ENCODE measurements around the gene PPL. TPM values are rescaled to one million over a fixed set of nuclear protein-coding genes. Genes with fewer than 3 reads are reported as not detected.
"Not testable (repeated sequence)": the region's sequence is repeated elsewhere in the genome, so short reads cannot be mapped to it uniquely, and the experiment has no call there.

PPL gene
- total and polyA plus RNA-seq, 8 donors, result 10.4 to 27.2 (median 14.6) TPM

- Histone ChIP-seq H3K4me3 (no peak overlapping the region), H3K27me3 (no peaks in the 10 kb centered on the region), H3K36me3 (no peaks in the 10 kb centered on the region), H3K27ac (no peak overlapping the region), H3K4me1 (no peaks in the 10 kb centered on the region), H3K9me3 (no peaks in the 10 kb centered on the region)
- no peak for DNase-seq
- no peak for FAIRE-seq
- intact Hi-C loops (cut with DNase I), result no loop called here
- WGBS, 2 donors, result 80 to 81% methylated on average over 10 of the region's 10 CpGs
- TF ChIP-seq, protein P1, sequence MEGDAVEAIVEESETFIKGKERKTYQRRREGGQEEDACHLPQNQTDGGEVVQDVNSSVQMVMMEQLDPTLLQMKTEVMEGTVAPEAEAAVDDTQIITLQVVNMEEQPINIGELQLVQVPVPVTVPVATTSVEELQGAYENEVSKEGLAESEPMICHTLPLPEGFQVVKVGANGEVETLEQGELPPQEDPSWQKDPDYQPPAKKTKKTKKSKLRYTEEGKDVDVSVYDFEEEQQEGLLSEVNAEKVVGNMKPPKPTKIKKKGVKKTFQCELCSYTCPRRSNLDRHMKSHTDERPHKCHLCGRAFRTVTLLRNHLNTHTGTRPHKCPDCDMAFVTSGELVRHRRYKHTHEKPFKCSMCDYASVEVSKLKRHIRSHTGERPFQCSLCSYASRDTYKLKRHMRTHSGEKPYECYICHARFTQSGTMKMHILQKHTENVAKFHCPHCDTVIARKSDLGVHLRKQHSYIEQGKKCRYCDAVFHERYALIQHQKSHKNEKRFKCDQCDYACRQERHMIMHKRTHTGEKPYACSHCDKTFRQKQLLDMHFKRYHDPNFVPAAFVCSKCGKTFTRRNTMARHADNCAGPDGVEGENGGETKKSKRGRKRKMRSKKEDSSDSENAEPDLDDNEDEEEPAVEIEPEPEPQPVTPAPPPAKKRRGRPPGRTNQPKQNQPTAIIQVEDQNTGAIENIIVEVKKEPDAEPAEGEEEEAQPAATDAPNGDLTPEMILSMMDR (IDR thresholded peaks at IDR 0.05), result no peak
- ATAC-seq, result no peak
Measured at GRCh38 chr16:4966736-4967453, 29.9 kb upstream of the PPL start.

- intact Hi-C loops (cut with DNase I); ATAC-seq; FAIRE-seq; H3K4me1 ChIP-seq; H3K36me3 ChIP-seq; DNase-seq; H3K27me3 ChIP-seq; H3K4me3 ChIP-seq; H3K27ac ChIP-seq; H3K9me3 ChIP-seq: not testable (repeated sequence)
- 77 to 85% methylated on average over 7 of the region's 7 CpGs for WGBS, 2 donors
Measured at GRCh38 chr16:4963527-4963926, 26.6 kb upstream of the PPL start.

GRCh38 chr16:4962716-4963115 is 25.8 kb upstream of the PPL start:
- H3K4me3 ChIP-seq, result no peak overlapping the region
- no peak for FAIRE-seq
- no peak overlapping the region for H3K27ac ChIP-seq
- WGBS, 2 donors, result 59 to 70% methylated on average over 7 of the region's 7 CpGs
- H3K36me3 ChIP-seq, result no peaks in the 10 kb centered on the region
- TF ChIP-seq, protein P1 (IDR thresholded peaks at IDR 0.05), result no peak
- intact Hi-C loops (cut with DNase I), result no loop called here
- no peak for ATAC-seq
- DNase-seq, result no peak
- peaks cover 0 to 3% (median 0%) of the 10 kb centered on the region in 3 donors for H3K4me1 ChIP-seq
- H3K27me3 ChIP-seq, result no peaks in the 10 kb centered on the region
- no peaks in the 10 kb centered on the region for H3K9me3 ChIP-seq

DNA sequence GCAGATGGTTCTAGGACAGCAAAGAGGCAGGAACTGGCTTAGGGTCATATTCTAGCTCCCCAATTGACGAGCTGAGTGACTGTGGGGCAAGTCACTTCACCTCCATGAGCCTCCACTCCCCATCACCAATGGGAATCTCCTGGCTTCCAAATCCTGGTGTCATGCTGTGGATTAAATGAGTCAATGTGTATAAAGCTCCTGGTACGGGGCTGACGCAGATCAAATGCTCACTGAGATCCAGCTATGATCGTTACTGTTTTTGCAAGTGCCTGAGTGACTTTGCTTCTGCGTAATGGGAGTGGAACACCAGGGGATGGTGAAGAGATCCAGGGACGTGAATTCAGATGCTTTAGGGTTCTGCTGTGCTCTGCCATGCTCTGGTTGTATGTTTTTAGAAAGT is 23.6 kb upstream of the PPL start:
- Histone ChIP-seq H3K36me3 (no peaks in the 10 kb centered on the region), H3K4me1 (peaks cover 0 to 3% (median 0%) of the 10 kb centered on the region in 3 donors), H3K27ac (no peak overlapping the region), H3K9me3 (no peaks in the 10 kb centered on the region), H3K27me3 (no peaks in the 10 kb centered on the region), H3K4me3 (no peak overlapping the region)
- TF ChIP-seq, protein P1 (IDR thresholded peaks at IDR 0.05), result no peak
- WGBS, 2 donors, result 73 to 78% methylated on average over 6 of the region's 6 CpGs
- ATAC-seq, result no peak
- intact Hi-C loops (cut with DNase I), result no loop called here
- no peak for DNase-seq
- FAIRE-seq, result no peak

- intact Hi-C loops (cut with DNase I), result loop anchor here in 1 of 3 donors (10.0 kb wide), 2 partner anchors 114 to 344 kb away; partner anchors contain the start of genes GLYR1, UBALD1 and UBN1
Measured at GRCh38 chr16:4958510-4959438, 21.8 kb upstream of the PPL start.

More at GRCh38 chr16:4958510-4959438, 21.8 kb upstream of the PPL start:
- TF ChIP-seq, protein P1 (IDR thresholded peaks at IDR 0.05), result no peak
- no peaks in the 10 kb centered on the region for H3K36me3 ChIP-seq
- WGBS, 2 donors, result 40% methylated on average over 29 of the region's 29 CpGs
- DNase-seq, result peak in 5 of 6 donors; percentile 34 to 57 (median 38)
- no peak for FAIRE-seq
- H3K4me1 ChIP-seq, result peaks cover 0 to 3% (median 0%) of the 10 kb centered on the region in 3 donors
- peak overlapping the region in 2 of 4 donors; percentile 34 to 39 for H3K27ac ChIP-seq
- peak overlapping the region in 2 of 4 donors; percentile 35 to 49 for H3K4me3 ChIP-seq
- no peak for ATAC-seq
- H3K27me3 ChIP-seq, result no peaks in the 10 kb centered on the region
- H3K9me3 ChIP-seq, result no peaks in the 10 kb centered on the region
